CD14-positive monocyte (primary cell): Measurements from ENCODE around the gene ZNF638. TPM values are rescaled to one million over a fixed set of nuclear protein-coding genes. Genes with fewer than 3 reads are reported as not detected.

ENCODE experiments used
- DNase-seq, 3 donors: peaks; one replicate each; pipeline ENCODE4 v3.0.0-alpha.2; 2011 to 2022
- H2AFZ ChIP-seq: 2 replicates; pipeline ENCODE4 v1.6.0; 2012; ENCODE audit warnings: mild to moderate bottlenecking, low read depth, low read length, inconsistent platforms; ENCODE audit not compliant: insufficient read depth, poor library complexity, severe bottlenecking
- H3K27ac ChIP-seq, 2 donors: 1 replicate in 1 of 2; 2 replicates in 1 of 2; pipeline ENCODE4 v1.5.1; 2012 to 2013; ENCODE audit warnings: low read length in 2 of 2, control low read depth in 1 of 2, inconsistent platforms in 1 of 2, low read depth in 1 of 2, mild to moderate bottlenecking in 1 of 2
- H3K27me3 ChIP-seq, 2 donors: one replicate each; pipeline versions ENCODE4 v1.6.0 to v1.6.1; 2011 to 2013; ENCODE audit warnings: low read length in 2 of 2; ENCODE audit not compliant: control insufficient read depth in 2 of 2, insufficient read depth in 2 of 2
- H3K36me3 ChIP-seq, 2 donors: replicated peaks in 1 of 2; 1 replicate in 1 of 2; 2 replicates in 1 of 2; pipeline versions ENCODE4 v1.5.1 to v1.6.1; 2012 to 2013; ENCODE audit warnings: low read length in 2 of 2, control low read depth in 1 of 2, inconsistent platforms in 1 of 2, mild to moderate bottlenecking in 1 of 2; ENCODE audit not compliant: insufficient read depth in 2 of 2, control insufficient read depth in 1 of 2
- H3K4me1 ChIP-seq, 2 donors: 1 replicate in 1 of 2; 2 replicates in 1 of 2; pipeline versions ENCODE4 v1.5.1 to v1.6.1; 2012 to 2013; ENCODE audit warnings: low read length in 2 of 2, control low read depth in 1 of 2, inconsistent platforms in 1 of 2, mild to moderate bottlenecking in 1 of 2, moderate library complexity in 1 of 2; ENCODE audit not compliant: insufficient read depth in 2 of 2, control insufficient read depth in 1 of 2
- H3K4me2 ChIP-seq: replicated peaks from 2 replicates; pipeline ENCODE3; 2012; ENCODE audit warnings: low read length, moderate library complexity, mild to moderate bottlenecking; ENCODE audit not compliant: poor library complexity, severe bottlenecking; ENCODE audit errors: extremely low read depth
- H3K4me3 ChIP-seq, 3 experiments: fragments of 200-600 bp in 1 of 3; sonication (generic) in 1 of 3; replicated peaks in 1 of 3; 1 replicate in 2 of 3; 2 replicates in 1 of 3; pipeline ENCODE4 v1.5.1; 2011 to 2013; ENCODE audit warnings: low read length in 3 of 3, mild to moderate bottlenecking in 3 of 3, control low read depth in 2 of 3, low read depth in 2 of 3, inconsistent platforms in 1 of 3, moderate library complexity in 1 of 3
- H3K79me2 ChIP-seq: 2 replicates; pipeline ENCODE4 v1.6.0; 2012; ENCODE audit warnings: mild to moderate bottlenecking, control low read depth, inconsistent platforms, low read length, moderate library complexity; ENCODE audit not compliant: insufficient read depth
- H3K9ac ChIP-seq: 2 replicates; pipeline ENCODE4 v1.6.0; 2017; ENCODE audit warnings: low read length, mild to moderate bottlenecking; ENCODE audit not compliant: insufficient read depth, poor library complexity, severe bottlenecking
- H3K9me3 ChIP-seq, 2 donors: replicated peaks in 1 of 2; 1 replicate in 1 of 2; 2 replicates in 1 of 2; pipeline versions ENCODE4 v1.5.1 to v1.6.1; 2012 to 2013; ENCODE audit warnings: low read length in 2 of 2, control low read depth in 1 of 2; ENCODE audit not compliant: control insufficient read depth in 1 of 2, insufficient read depth in 1 of 2
- H4K20me1 ChIP-seq: 2 replicates; pipeline ENCODE4 v1.6.0; 2012; ENCODE audit warnings: mild to moderate bottlenecking, low read length, control low read depth, moderate library complexity; ENCODE audit not compliant: insufficient read depth
- H3K27ac Mint-ChIP-seq, 7 donors: one replicate each; pipeline ENCODE4 v1.8.0; 2020; ENCODE audit warnings: mild to moderate bottlenecking in 7 of 7, mixed read lengths in 7 of 7, moderate library complexity in 6 of 7, inconsistent platforms in 2 of 7
- H3K27me3 Mint-ChIP-seq, 3 donors: one replicate each; pipeline ENCODE4 v1.8.0; 2021 to 2022; ENCODE audit warnings: low read depth in 3 of 3, mild to moderate bottlenecking in 3 of 3, mixed read lengths in 3 of 3, moderate library complexity in 3 of 3, inconsistent platforms in 1 of 3
- H3K36me3 Mint-ChIP-seq, 2 donors: one replicate each; pipeline ENCODE4 v1.8.0; 2020; ENCODE audit warnings: mixed read lengths in 2 of 2, inconsistent platforms in 1 of 2, mild to moderate bottlenecking in 1 of 2
- H3K4me1 Mint-ChIP-seq: one replicate; pipeline ENCODE4 v1.8.0; 2020; ENCODE audit warnings: mild to moderate bottlenecking, mixed read lengths
- H3K4me3 Mint-ChIP-seq, 2 donors: one replicate each; pipeline ENCODE4 v1.8.0; 2020; ENCODE audit warnings: mild to moderate bottlenecking in 2 of 2, mixed read lengths in 2 of 2, moderate library complexity in 1 of 2
- H3K9me3 Mint-ChIP-seq, 7 donors: one replicate each; pipeline ENCODE4 v1.8.0; 2020 to 2022; ENCODE audit warnings: mixed read lengths in 7 of 7, mild to moderate bottlenecking in 6 of 7, moderate library complexity in 6 of 7, inconsistent platforms in 2 of 7
- WGBS: methylation state at CpG from one replicate; pipeline ENCODE4 v1.1.5; 2013; ENCODE audit warnings: missing lambda C conversion rate; ENCODE audit not compliant: insufficient coverage; 5-methylcytosine and 5-hydroxymethylcytosine counted together
- intact Hi-C, 2 donors: fragments of 100-400 bp; cut with micrococcal nuclease; formaldehyde crosslinking; loops; one replicate each; pipeline versions ENCODE4 v1.15.0 to v1.15.1; 2023
- polyA plus RNA-seq, 3 donors: library from polyadenylated mRNA; depleted of rRNA in 1 of 3; unstranded in 2 of 3; stranded (reverse) in 1 of 3; fragments of 300-500 nt in 2 of 3; fragments of >200 nt in 1 of 3; fragmentation: Illumina TruSeq in 2 of 3; gene quantifications; 1 replicate in 2 of 3; 2 replicates in 1 of 3; pipeline ENCODE4 v1.2.3, GENCODE V29; 2012 to 2021
- TF ChIP-seq, protein P1 (sequence below): fragments of 200-600 bp; IDR thresholded peaks from one replicate; pipeline ENCODE4 v1.8.0; 2022; ENCODE audit warnings: antibody characterized with exemption, mild to moderate bottlenecking

The ZNF638 gene
- polyA plus RNA-seq, 3 donors, result 19.1 to 64.6 (median 22.4) TPM

DNA sequence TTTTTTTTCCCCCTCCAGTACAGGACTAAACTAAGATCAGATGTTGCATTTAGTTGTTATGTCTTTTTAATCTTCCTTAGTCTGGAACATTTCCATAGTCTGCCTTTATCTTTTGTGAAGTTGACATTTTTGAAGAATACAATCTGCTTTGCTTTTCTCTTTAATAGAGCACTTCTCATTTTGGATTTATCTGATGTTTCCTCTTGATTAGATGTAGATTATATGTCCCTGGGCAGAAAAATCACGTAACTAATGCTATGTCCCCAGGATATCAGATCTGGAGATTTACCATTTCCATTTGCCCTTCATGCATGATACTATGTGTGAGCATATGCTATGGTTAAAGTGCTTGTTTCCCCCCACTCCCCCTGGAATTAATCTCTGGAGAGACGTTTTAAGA, 6.2 kb downstream of the ZNF638 start:
- DNase-seq, result no peak
- peaks cover 9 to 37% of the 10 kb centered on the region in 2 donors for H3K36me3 Mint-ChIP-seq
- Histone ChIP-seq H3K27me3 (no peaks in the 10 kb centered on the region), H3K27ac (no peak overlapping the region), H3K4me1 (peaks cover 14 to 31% of the 10 kb centered on the region in 2 donors), H2AFZ (no peak overlapping the region), H3K9ac (no peak overlapping the region), H3K4me2 (no peak overlapping the region), H3K79me2 (peaks cover 100% of the 10 kb centered on the region), H3K4me3 (no peak overlapping the region), H3K36me3 (peaks cover 6 to 48% of the 10 kb centered on the region in 2 donors), H3K9me3 (no peaks in the 10 kb centered on the region), H4K20me1 (peaks cover 81% of the 10 kb centered on the region)
- H3K27me3 Mint-ChIP-seq, result no peaks in the 10 kb centered on the region
- TF ChIP-seq, protein P1, sequence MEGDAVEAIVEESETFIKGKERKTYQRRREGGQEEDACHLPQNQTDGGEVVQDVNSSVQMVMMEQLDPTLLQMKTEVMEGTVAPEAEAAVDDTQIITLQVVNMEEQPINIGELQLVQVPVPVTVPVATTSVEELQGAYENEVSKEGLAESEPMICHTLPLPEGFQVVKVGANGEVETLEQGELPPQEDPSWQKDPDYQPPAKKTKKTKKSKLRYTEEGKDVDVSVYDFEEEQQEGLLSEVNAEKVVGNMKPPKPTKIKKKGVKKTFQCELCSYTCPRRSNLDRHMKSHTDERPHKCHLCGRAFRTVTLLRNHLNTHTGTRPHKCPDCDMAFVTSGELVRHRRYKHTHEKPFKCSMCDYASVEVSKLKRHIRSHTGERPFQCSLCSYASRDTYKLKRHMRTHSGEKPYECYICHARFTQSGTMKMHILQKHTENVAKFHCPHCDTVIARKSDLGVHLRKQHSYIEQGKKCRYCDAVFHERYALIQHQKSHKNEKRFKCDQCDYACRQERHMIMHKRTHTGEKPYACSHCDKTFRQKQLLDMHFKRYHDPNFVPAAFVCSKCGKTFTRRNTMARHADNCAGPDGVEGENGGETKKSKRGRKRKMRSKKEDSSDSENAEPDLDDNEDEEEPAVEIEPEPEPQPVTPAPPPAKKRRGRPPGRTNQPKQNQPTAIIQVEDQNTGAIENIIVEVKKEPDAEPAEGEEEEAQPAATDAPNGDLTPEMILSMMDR, result no peak
- WGBS, result no CpG with 5 or more reads among the region's 2 CpGs
- no peak overlapping the region for H3K4me3 Mint-ChIP-seq
- H3K4me1 Mint-ChIP-seq, result peaks cover 41% of the 10 kb centered on the region
- H3K9me3 Mint-ChIP-seq, result no peaks in the 10 kb centered on the region
- peak overlapping the region in 2 of 7 donors; percentile 6 to 53 for H3K27ac Mint-ChIP-seq
- intact Hi-C loops, result no loop called here

DNA sequence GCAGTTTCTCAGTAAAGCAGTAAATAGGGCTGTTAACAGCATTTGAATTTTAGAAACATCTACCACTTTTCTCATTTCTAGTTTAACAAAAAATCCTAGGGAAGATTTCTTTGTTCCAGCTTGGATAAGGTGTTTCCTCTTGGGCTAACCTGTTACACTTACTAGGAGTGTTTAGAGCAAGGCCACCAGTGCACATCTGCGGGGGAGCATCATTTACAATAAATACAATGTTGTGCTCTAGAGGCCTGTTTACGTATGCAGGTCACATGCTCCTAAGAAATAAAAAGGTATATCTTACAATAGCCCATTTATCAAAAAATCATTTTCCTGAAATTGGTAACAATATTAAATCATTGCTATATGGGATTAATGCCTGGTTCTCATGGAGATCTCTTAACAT, 8.1 kb downstream of the ZNF638 start:
- Histone ChIP-seq H3K36me3 (peaks cover 6 to 52% of the 10 kb centered on the region in 2 donors), H3K79me2 (peaks cover 100% of the 10 kb centered on the region), H3K9me3 (no peaks in the 10 kb centered on the region), H3K9ac (no peak overlapping the region), H3K27me3 (no peaks in the 10 kb centered on the region), H3K27ac (no peak overlapping the region), H3K4me3 (no peak overlapping the region), H2AFZ (no peak overlapping the region), H3K4me1 (peaks cover 0 to 13% of the 10 kb centered on the region in 2 donors), H4K20me1 (peaks cover 92% of the 10 kb centered on the region), H3K4me2 (no peak overlapping the region)
- intact Hi-C loops, result no loop called here
- no peak overlapping the region for H3K27ac Mint-ChIP-seq
- no peak for DNase-seq
- peaks cover 27% of the 10 kb centered on the region for H3K4me1 Mint-ChIP-seq
- H3K27me3 Mint-ChIP-seq, result no peaks in the 10 kb centered on the region
- WGBS, result 100% methylated on average over 1 of the region's 2 CpGs
- H3K4me3 Mint-ChIP-seq, result no peak overlapping the region
- no peaks in the 10 kb centered on the region for H3K9me3 Mint-ChIP-seq
- peaks cover 8 to 35% of the 10 kb centered on the region in 2 donors for H3K36me3 Mint-ChIP-seq
- TF ChIP-seq, protein P1, result no peak
